ENCODE data around the gene DIP2B. TPM values are rescaled to one million over a fixed set of nuclear protein-coding genes. Genes with fewer than 3 reads are reported as not detected.

Gene DIP2B
- total and polyA plus RNA-seq, 10 donors = 5.6 to 96.4 (median 61.6) TPM

GRCh38 chr12:50550530-50551223, 45.9 kb downstream of the DIP2B start:
- intact Hi-C loops (cut with DNase I; ENCODE audit: low total_unique reads) = no loop called here
- H3K27ac ChIP-seq = peak overlapping the region in 1 of 8 donors; percentile 25
- 66 to 92% (median 75%) methylated on average over 9 of the region's 9 CpGs for WGBS, 5 donors
- peaks cover 0 to 9% (median 0%) of the 10 kb centered on the region in 6 donors for H3K36me3 ChIP-seq
- peaks cover 3 to 89% (median 30%) of the 10 kb centered on the region in 6 donors for H3K4me1 ChIP-seq
- no peaks in the 10 kb centered on the region for H3K27me3 ChIP-seq (replicated peaks in 1 of 7)
- TF ChIP-seq, protein P1, sequence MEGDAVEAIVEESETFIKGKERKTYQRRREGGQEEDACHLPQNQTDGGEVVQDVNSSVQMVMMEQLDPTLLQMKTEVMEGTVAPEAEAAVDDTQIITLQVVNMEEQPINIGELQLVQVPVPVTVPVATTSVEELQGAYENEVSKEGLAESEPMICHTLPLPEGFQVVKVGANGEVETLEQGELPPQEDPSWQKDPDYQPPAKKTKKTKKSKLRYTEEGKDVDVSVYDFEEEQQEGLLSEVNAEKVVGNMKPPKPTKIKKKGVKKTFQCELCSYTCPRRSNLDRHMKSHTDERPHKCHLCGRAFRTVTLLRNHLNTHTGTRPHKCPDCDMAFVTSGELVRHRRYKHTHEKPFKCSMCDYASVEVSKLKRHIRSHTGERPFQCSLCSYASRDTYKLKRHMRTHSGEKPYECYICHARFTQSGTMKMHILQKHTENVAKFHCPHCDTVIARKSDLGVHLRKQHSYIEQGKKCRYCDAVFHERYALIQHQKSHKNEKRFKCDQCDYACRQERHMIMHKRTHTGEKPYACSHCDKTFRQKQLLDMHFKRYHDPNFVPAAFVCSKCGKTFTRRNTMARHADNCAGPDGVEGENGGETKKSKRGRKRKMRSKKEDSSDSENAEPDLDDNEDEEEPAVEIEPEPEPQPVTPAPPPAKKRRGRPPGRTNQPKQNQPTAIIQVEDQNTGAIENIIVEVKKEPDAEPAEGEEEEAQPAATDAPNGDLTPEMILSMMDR (IDR thresholded peaks at IDR 0.05 in 8 of 11, conservative IDR thresholded peaks at IDR 0.05 in 3 of 11) = no peak
- TF ChIP-seq POLR2AphosphoS5 (IDR thresholded peaks at IDR 0.05) = no peak
- TF ChIP-seq POLR2A (IDR thresholded peaks at IDR 0.05) = no peak
- no peak overlapping the region for H3K4me3 ChIP-seq
- H3K9me3 ChIP-seq = no peaks in the 10 kb centered on the region
- no peak for DNase-seq

GRCh38 chr12:50551866-50552265, 47.1 kb downstream of the DIP2B start:
- TF ChIP-seq POLR2A (IDR thresholded peaks at IDR 0.05) (no peak), POLR2AphosphoS5 (IDR thresholded peaks at IDR 0.05) (no peak)
- TF ChIP-seq, protein P1 (IDR thresholded peaks at IDR 0.05 in 8 of 11, conservative IDR thresholded peaks at IDR 0.05 in 3 of 11) = no peak
- Histone ChIP-seq H3K27ac (no peak overlapping the region), H3K4me3 (no peak overlapping the region), H3K36me3 (peaks cover 0 to 13% (median 0%) of the 10 kb centered on the region in 6 donors), H3K27me3 (replicated peaks in 1 of 7) (no peaks in the 10 kb centered on the region), H3K4me1 (peaks cover 0 to 88% (median 20%) of the 10 kb centered on the region in 6 donors), H3K9me3 (no peaks in the 10 kb centered on the region)
- DNase-seq = no peak
- intact Hi-C loops (cut with DNase I; ENCODE audit: low total_unique reads) = no loop called here
- 85 to 92% (median 89%) methylated on average over 2 of the region's 2 CpGs for WGBS, 5 donors

GRCh38 chr12:50554651-50555050, 49.9 kb downstream of the DIP2B start:
- peaks cover 0 to 16% (median 0%) of the 10 kb centered on the region in 6 donors for H3K36me3 ChIP-seq
- H3K27me3 ChIP-seq (replicated peaks in 1 of 7) = no peaks in the 10 kb centered on the region
- H3K4me3 ChIP-seq = no peak overlapping the region
- no peak for DNase-seq
- H3K4me1 ChIP-seq = peaks cover 0 to 87% (median 22%) of the 10 kb centered on the region in 6 donors
- intact Hi-C loops (cut with DNase I; ENCODE audit: low total_unique reads) = no loop called here
- no peak overlapping the region for H3K27ac ChIP-seq
- WGBS, 5 donors = 94 to 97% (median 95%) methylated on average over 13 of the region's 13 CpGs
- H3K9me3 ChIP-seq = no peaks in the 10 kb centered on the region
- no peak for TF ChIP-seq POLR2A (IDR thresholded peaks at IDR 0.05)
- TF ChIP-seq, protein P1 (IDR thresholded peaks at IDR 0.05 in 8 of 11, conservative IDR thresholded peaks at IDR 0.05 in 3 of 11) = no peak
- TF ChIP-seq POLR2AphosphoS5 (IDR thresholded peaks at IDR 0.05) = no peak

- no peak for DNase-seq
- no peak overlapping the region for H3K27ac ChIP-seq
- WGBS, 5 donors = 73 to 85% (median 76%) methylated on average over 4 of the region's 4 CpGs
- intact Hi-C loops (cut with DNase I; ENCODE audit: low total_unique reads) = no loop called here
- TF ChIP-seq, protein P1 (IDR thresholded peaks at IDR 0.05 in 8 of 11, conservative IDR thresholded peaks at IDR 0.05 in 3 of 11) = no peak
- TF ChIP-seq POLR2AphosphoS5 (IDR thresholded peaks at IDR 0.05) = no peak
- TF ChIP-seq POLR2A (IDR thresholded peaks at IDR 0.05) = no peak
- peaks cover 0 to 16% (median 0%) of the 10 kb centered on the region in 6 donors for H3K36me3 ChIP-seq
- H3K4me3 ChIP-seq = no peak overlapping the region
- peaks cover 0 to 81% (median 23%) of the 10 kb centered on the region in 6 donors for H3K4me1 ChIP-seq
- no peaks in the 10 kb centered on the region for H3K9me3 ChIP-seq
- H3K27me3 ChIP-seq (replicated peaks in 1 of 7) = no peaks in the 10 kb centered on the region
These were observed 50.7 kb downstream of the DIP2B start for GRCh38 chr12:50555471-50555885.

Data from spleen (tissue), 11 donors.